ENCODE measurements around the gene CADPS. TPM values are rescaled to one million over a fixed set of nuclear protein-coding genes. Genes with fewer than 3 reads are reported as not detected.

CADPS gene
- total RNA-seq, 5 donors from 2014 or later (not counting 1 experiment from before 2014, with no cell fraction given), result 0.49 TPM; not detected in 4

- ATAC-seq (replicated peaks in 1 of 4) (no peak), DNase-seq (no peak)
- H3K4me1 ChIP-seq (ENCODE audit: control insufficient read depth in 1 of 2, extremely low read depth in 1 of 2, insufficient read depth in 2 of 2, low read length in 2 of 2), result no peaks in the 10 kb centered on the region
- H3K4me3 ChIP-seq (ENCODE audit: control insufficient read depth in 1 of 2, extremely low read depth in 1 of 2, low read length in 1 of 2), result no peak overlapping the region
- Mint-ChIP-seq H3K9me3 (no peaks in the 10 kb centered on the region), H3K4me3 (no peak overlapping the region), H3K4me1 (no peaks in the 10 kb centered on the region), H3K27ac (no peak overlapping the region), H3K27me3 (peaks cover 3 to 5% of the 10 kb centered on the region in 2 donors), H3K36me3 (no peaks in the 10 kb centered on the region)
- H3K27me3 ChIP-seq (replicated peaks in 1 of 2; ENCODE audit: control insufficient read depth in 2 of 2, extremely low read depth in 1 of 2, insufficient read depth in 2 of 2, low read length in 1 of 2), result peaks cover 0 to 4% of the 10 kb centered on the region in 2 experiments
- H3K36me3 ChIP-seq (ENCODE audit: control insufficient read depth in 2 of 2, extremely low read depth in 1 of 2, insufficient read depth in 1 of 2, low read length in 1 of 2), result no peaks in the 10 kb centered on the region
- H3K9me3 ChIP-seq, result no peaks in the 10 kb centered on the region
- 92% methylated on average over 4 of the region's 11 CpGs for WGBS (ENCODE audit: insufficient coverage)
- ChIA-PET CTCF (no interaction called here), POLR2A (no interaction called here)
- no peak overlapping the region for H3K27ac ChIP-seq (ENCODE audit: low read length)
Measured at GRCh38 chr3:62414786-62415185, 460.4 kb downstream of the CADPS start.

GRCh38 chr3:62413687-62414086 is 461.5 kb downstream of the CADPS start:
- no peaks in the 10 kb centered on the region for H3K4me1 Mint-ChIP-seq
- peaks cover 1 to 5% of the 10 kb centered on the region in 2 donors for H3K27me3 Mint-ChIP-seq

GRCh38 chr3:62406945-62407344 is 468.3 kb downstream of the CADPS start:
- no peaks in the 10 kb centered on the region for H3K4me1 Mint-ChIP-seq
- Histone ChIP-seq H3K4me1 (ENCODE audit: control insufficient read depth in 1 of 2, extremely low read depth in 1 of 2, insufficient read depth in 2 of 2, low read length in 2 of 2) (no peaks in the 10 kb centered on the region), H3K9me3 (no peaks in the 10 kb centered on the region), H3K27ac (ENCODE audit: low read length) (no peak overlapping the region), H3K36me3 (ENCODE audit: control insufficient read depth in 2 of 2, extremely low read depth in 1 of 2, insufficient read depth in 1 of 2, low read length in 1 of 2) (no peaks in the 10 kb centered on the region), H3K27me3 (replicated peaks in 1 of 2; ENCODE audit: control insufficient read depth in 2 of 2, extremely low read depth in 1 of 2, insufficient read depth in 2 of 2, low read length in 1 of 2) (peaks cover 0 to 3% of the 10 kb centered on the region in 2 experiments), H3K4me3 (ENCODE audit: control insufficient read depth in 1 of 2, extremely low read depth in 1 of 2, low read length in 1 of 2) (no peak overlapping the region)
- no peak overlapping the region for H3K4me3 Mint-ChIP-seq
- POLR2A ChIA-PET, result no interaction called here
- H3K9me3 Mint-ChIP-seq, result no peaks in the 10 kb centered on the region
- no peaks in the 10 kb centered on the region for H3K36me3 Mint-ChIP-seq
- H3K27me3 Mint-ChIP-seq, result peaks cover 2 to 7% of the 10 kb centered on the region in 2 donors
- ATAC-seq (replicated peaks in 1 of 4) (no peak), DNase-seq (no peak)
- CTCF ChIA-PET, result no interaction called here
- H3K27ac Mint-ChIP-seq, result no peak overlapping the region
- WGBS (ENCODE audit: insufficient coverage), result no CpG with 5 or more reads among the region's 2 CpGs

More at GRCh38 chr3:62413687-62414086, 461.5 kb downstream of the CADPS start:
- Mint-ChIP-seq H3K36me3 (no peaks in the 10 kb centered on the region), H3K27ac (no peak overlapping the region), H3K9me3 (no peaks in the 10 kb centered on the region), H3K4me3 (no peak overlapping the region)
- ATAC-seq (replicated peaks in 1 of 4) (no peak), DNase-seq (no peak)
- ChIA-PET POLR2A (no interaction called here), CTCF (no interaction called here)
- Histone ChIP-seq H3K4me3 (ENCODE audit: control insufficient read depth in 1 of 2, extremely low read depth in 1 of 2, low read length in 1 of 2) (no peak overlapping the region), H3K4me1 (ENCODE audit: control insufficient read depth in 1 of 2, extremely low read depth in 1 of 2, insufficient read depth in 2 of 2, low read length in 2 of 2) (no peaks in the 10 kb centered on the region), H3K27ac (ENCODE audit: low read length) (no peak overlapping the region), H3K9me3 (no peaks in the 10 kb centered on the region), H3K27me3 (replicated peaks in 1 of 2; ENCODE audit: control insufficient read depth in 2 of 2, extremely low read depth in 1 of 2, insufficient read depth in 2 of 2, low read length in 1 of 2) (peaks cover 0 to 4% of the 10 kb centered on the region in 2 experiments), H3K36me3 (ENCODE audit: control insufficient read depth in 2 of 2, extremely low read depth in 1 of 2, insufficient read depth in 1 of 2, low read length in 1 of 2) (no peaks in the 10 kb centered on the region)
- WGBS (ENCODE audit: insufficient coverage), result no CpG with 5 or more reads among the region's 2 CpGs

GRCh38 chr3:62405566-62405965 is 469.6 kb downstream of the CADPS start:
- Histone ChIP-seq H3K36me3 (ENCODE audit: control insufficient read depth in 2 of 2, extremely low read depth in 1 of 2, insufficient read depth in 1 of 2, low read length in 1 of 2) (no peaks in the 10 kb centered on the region), H3K9me3 (no peaks in the 10 kb centered on the region), H3K4me1 (ENCODE audit: control insufficient read depth in 1 of 2, extremely low read depth in 1 of 2, insufficient read depth in 2 of 2, low read length in 2 of 2) (no peaks in the 10 kb centered on the region), H3K27me3 (replicated peaks in 1 of 2; ENCODE audit: control insufficient read depth in 2 of 2, extremely low read depth in 1 of 2, insufficient read depth in 2 of 2, low read length in 1 of 2) (peaks cover 0 to 5% of the 10 kb centered on the region in 2 experiments), H3K27ac (ENCODE audit: low read length) (no peak overlapping the region), H3K4me3 (ENCODE audit: control insufficient read depth in 1 of 2, extremely low read depth in 1 of 2, low read length in 1 of 2) (no peak overlapping the region)
- ATAC-seq (replicated peaks in 1 of 4), result no peak
- Mint-ChIP-seq H3K4me3 (no peak overlapping the region), H3K36me3 (no peaks in the 10 kb centered on the region), H3K9me3 (no peaks in the 10 kb centered on the region), H3K27ac (no peak overlapping the region), H3K27me3 (peaks cover 2 to 15% of the 10 kb centered on the region in 2 donors), H3K4me1 (no peaks in the 10 kb centered on the region)
- no peak for DNase-seq
- POLR2A ChIA-PET, result no interaction called here
- CTCF ChIA-PET, result no interaction called here
- WGBS (ENCODE audit: insufficient coverage), result 75% methylated on average over 3 of the region's 6 CpGs

- ChIA-PET POLR2A (no interaction called here), CTCF (no interaction called here)
- peaks cover 0 to 5% of the 10 kb centered on the region in 2 experiments for H3K27me3 ChIP-seq (replicated peaks in 1 of 2; ENCODE audit: control insufficient read depth in 2 of 2, extremely low read depth in 1 of 2, insufficient read depth in 2 of 2, low read length in 1 of 2)
- no peak overlapping the region for H3K27ac ChIP-seq (ENCODE audit: low read length)
- ATAC-seq (replicated peaks in 1 of 4) (no peak), DNase-seq (no peak)
- Mint-ChIP-seq H3K27me3 (peaks cover 2 to 15% of the 10 kb centered on the region in 2 donors), H3K36me3 (no peaks in the 10 kb centered on the region), H3K4me3 (no peak overlapping the region), H3K27ac (no peak overlapping the region), H3K4me1 (no peaks in the 10 kb centered on the region), H3K9me3 (no peaks in the 10 kb centered on the region)
- H3K4me1 ChIP-seq (ENCODE audit: control insufficient read depth in 1 of 2, extremely low read depth in 1 of 2, insufficient read depth in 2 of 2, low read length in 2 of 2), result no peaks in the 10 kb centered on the region
- H3K9me3 ChIP-seq, result no peaks in the 10 kb centered on the region
- H3K36me3 ChIP-seq (ENCODE audit: control insufficient read depth in 2 of 2, extremely low read depth in 1 of 2, insufficient read depth in 1 of 2, low read length in 1 of 2), result no peaks in the 10 kb centered on the region
- H3K4me3 ChIP-seq (ENCODE audit: control insufficient read depth in 1 of 2, extremely low read depth in 1 of 2, low read length in 1 of 2), result no peak overlapping the region
- WGBS (ENCODE audit: insufficient coverage), result 86% methylated on average over 1 of the region's 6 CpGs
Measured at GRCh38 chr3:62405135-62405534, 470.1 kb downstream of the CADPS start.

GRCh38 chr3:62404321-62404720 is 470.9 kb downstream of the CADPS start:
- DNase-seq, result no peak
- Mint-ChIP-seq H3K9me3 (no peaks in the 10 kb centered on the region), H3K27me3 (peaks cover 2 to 15% of the 10 kb centered on the region in 2 donors), H3K4me3 (no peak overlapping the region), H3K36me3 (no peaks in the 10 kb centered on the region), H3K27ac (no peak overlapping the region), H3K4me1 (no peaks in the 10 kb centered on the region)
- POLR2A ChIA-PET, result interaction anchor here in 1 of 2 donors (0.7 kb wide), 1 partner anchor 27 kb away, joined by 3 read pairs; no protein-coding TSS in a partner anchor
- no peaks in the 10 kb centered on the region for H3K9me3 ChIP-seq
- no peak for ATAC-seq (replicated peaks in 1 of 4)
- H3K4me3 ChIP-seq (ENCODE audit: control insufficient read depth in 1 of 2, extremely low read depth in 1 of 2, low read length in 1 of 2), result no peak overlapping the region
- no peak overlapping the region for H3K27ac ChIP-seq (ENCODE audit: low read length)
- no peaks in the 10 kb centered on the region for H3K4me1 ChIP-seq (ENCODE audit: control insufficient read depth in 1 of 2, extremely low read depth in 1 of 2, insufficient read depth in 2 of 2, low read length in 2 of 2)
- H3K27me3 ChIP-seq (replicated peaks in 1 of 2; ENCODE audit: control insufficient read depth in 2 of 2, extremely low read depth in 1 of 2, insufficient read depth in 2 of 2, low read length in 1 of 2), result peaks cover 0 to 5% of the 10 kb centered on the region in 2 experiments
- CTCF ChIA-PET, result no interaction called here
- WGBS (ENCODE audit: insufficient coverage), result 100% methylated on average over 3 of the region's 8 CpGs
- no peaks in the 10 kb centered on the region for H3K36me3 ChIP-seq (ENCODE audit: control insufficient read depth in 2 of 2, extremely low read depth in 1 of 2, insufficient read depth in 1 of 2, low read length in 1 of 2)

GRCh38 chr3:62403765-62404164 is 471.5 kb downstream of the CADPS start:
- peaks cover 2 to 15% of the 10 kb centered on the region in 2 donors for H3K27me3 Mint-ChIP-seq
- ATAC-seq (replicated peaks in 1 of 4), result no peak
- Histone ChIP-seq H3K4me3 (ENCODE audit: control insufficient read depth in 1 of 2, extremely low read depth in 1 of 2, low read length in 1 of 2) (no peak overlapping the region), H3K9me3 (no peaks in the 10 kb centered on the region), H3K36me3 (ENCODE audit: control insufficient read depth in 2 of 2, extremely low read depth in 1 of 2, insufficient read depth in 1 of 2, low read length in 1 of 2) (no peaks in the 10 kb centered on the region), H3K27me3 (replicated peaks in 1 of 2; ENCODE audit: control insufficient read depth in 2 of 2, extremely low read depth in 1 of 2, insufficient read depth in 2 of 2, low read length in 1 of 2) (peaks cover 0 to 5% of the 10 kb centered on the region in 2 experiments), H3K27ac (ENCODE audit: low read length) (no peak overlapping the region), H3K4me1 (ENCODE audit: control insufficient read depth in 1 of 2, extremely low read depth in 1 of 2, insufficient read depth in 2 of 2, low read length in 2 of 2) (no peaks in the 10 kb centered on the region)
- ChIA-PET POLR2A (interaction anchor here in 1 of 2 donors (0.7 kb wide), 1 partner anchor 27 kb away, joined by 3 read pairs; no protein-coding TSS in a partner anchor), CTCF (no interaction called here)
- H3K4me3 Mint-ChIP-seq, result no peak overlapping the region
- DNase-seq, result no peak
- no CpG with 5 or more reads among the region's 3 CpGs for WGBS (ENCODE audit: insufficient coverage)
- H3K4me1 Mint-ChIP-seq, result no peaks in the 10 kb centered on the region
- no peaks in the 10 kb centered on the region for H3K36me3 Mint-ChIP-seq
- H3K9me3 Mint-ChIP-seq, result no peaks in the 10 kb centered on the region
- no peak overlapping the region for H3K27ac Mint-ChIP-seq

All from T-cell (primary cell).